Melanocyte of skin (primary cell): ENCODE results near the gene IRX5. TPM values are rescaled to one million over a fixed set of nuclear protein-coding genes. Genes with fewer than 3 reads are reported as not detected.

Experiments
- total RNA-seq, 2 donors: library from RNA; depleted of rRNA; stranded (reverse); fragments of >200 nt; gene quantifications; 2 replicates each; pipeline ENCODE4 v1.2.3, GENCODE V29; 2012

The IRX5 gene
- total RNA-seq = 1 to 10 TPM; 5.7 to 8.9 TPM

GRCh38 chr16:54930005-54930868, at the start of gene IRX5:
IRX5 (plus strand) TSS chr16:54930865; CDS start chr16:54931199, 334 bp downstream.

